SK-N-MC (cell line): ENCODE results near the gene CXCL9.
"Not testable (repeated sequence)": the region's sequence is repeated elsewhere in the genome, so short reads cannot be mapped to it uniquely, and the experiment has no call there.

Source experiments
- DNase-seq: peaks from one replicate; pipeline ENCODE4 v3.0.0-alpha.2; 2011; ENCODE audit warnings: low read depth, low spot score
- H3K27ac ChIP-seq: fragments of 200-600 bp; sonication (generic); 2 replicates; pipeline ENCODE4 v1.5.1; 2016; ENCODE audit warnings: mixed run types
- H3K36me3 ChIP-seq: fragments of 200-600 bp; sonication (generic); 2 replicates; pipeline ENCODE4 v1.6.1; 2017; ENCODE audit warnings: antibody characterized with exemption, low read length, mixed read lengths; ENCODE audit not compliant: insufficient read depth
- H3K4me3 ChIP-seq: fragments of 200-600 bp; sonication (generic); 2 replicates; pipeline ENCODE4 v1.5.1; 2016
- H3K9ac ChIP-seq: fragments of 200-600 bp; sonication (generic); 2 replicates; pipeline ENCODE4 v1.8.0; 2017; ENCODE audit warnings: mixed run types, mixed read lengths; ENCODE audit not compliant: insufficient read length
- H3K9me3 ChIP-seq: fragments of 200-600 bp; sonication (generic); 2 replicates; pipeline ENCODE4 v1.6.1; 2017; ENCODE audit warnings: low read depth, mild to moderate bottlenecking, antibody characterized with exemption, low read length, moderate library complexity, mixed read lengths
- EZH2 ChIP-seq: fragments of 200-600 bp; sonication (generic); IDR thresholded peaks from one replicate; pipeline ENCODE4 v1.6.1; 2017; ENCODE audit warnings: antibody characterized with exemption
- FOXP2 ChIP-seq: optimal IDR thresholded peaks from 2 replicates; pipeline ENCODE3; 2011; ENCODE audit warnings: mild to moderate bottlenecking, moderate library complexity; ENCODE audit not compliant: insufficient read depth; ENCODE audit errors: extremely low read length, control extremely low read depth
- POLR2AphosphoS5 ChIP-seq: IDR thresholded peaks from 2 replicates; pipeline ENCODE4 v1.6.1; 2012; ENCODE audit warnings: mild to moderate bottlenecking, low read depth, low read length, borderline replicate concordance

CXCL9 gene

GRCh38 chr4:75985116-75985515, 22.2 kb downstream of the CXCL9 start:
- Histone ChIP-seq H3K36me3 (peaks cover 66% of the 10 kb centered on the region), H3K9ac (no peak overlapping the region), H3K27ac (no peak overlapping the region)

GRCh38 chr4:75980576-75980975, 26.7 kb downstream of the CXCL9 start:
- no peak for DNase-seq
- H3K9ac ChIP-seq: no peak overlapping the region
- TF ChIP-seq EZH2: no peak
- no peak for TF ChIP-seq FOXP2
- TF ChIP-seq POLR2AphosphoS5: no peak
- no peak overlapping the region for H3K4me3 ChIP-seq
- H3K36me3 ChIP-seq: peaks cover 77% of the 10 kb centered on the region
- H3K9me3 ChIP-seq: no peaks in the 10 kb centered on the region
- H3K27ac ChIP-seq: no peak overlapping the region

More at GRCh38 chr4:75985116-75985515, 22.2 kb downstream of the CXCL9 start:
- no peak for DNase-seq
- Histone ChIP-seq H3K9me3 (no peaks in the 10 kb centered on the region), H3K4me3 (no peak overlapping the region)
- TF ChIP-seq POLR2AphosphoS5: no peak
- TF ChIP-seq FOXP2: no peak
- TF ChIP-seq EZH2: no peak

DNA sequence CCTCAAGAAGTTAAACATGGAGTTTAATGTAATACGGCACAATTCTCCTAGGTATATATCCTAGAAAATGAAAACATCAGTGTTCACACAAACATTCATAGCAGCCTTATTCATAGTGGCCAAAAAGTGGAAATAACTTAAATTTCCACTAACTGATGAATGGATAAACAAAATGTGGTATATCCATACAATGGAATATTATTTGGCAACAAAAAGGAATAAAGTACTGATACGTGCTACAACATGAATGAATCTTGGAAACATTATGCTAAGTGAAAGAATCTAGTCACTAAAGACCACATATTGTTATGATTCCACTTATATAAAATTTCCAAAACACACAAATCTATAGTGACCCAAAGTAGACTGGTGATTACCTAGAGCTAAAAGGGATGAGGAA, 31.1 kb downstream of the CXCL9 start:
- no peak for DNase-seq
- no peak overlapping the region for H3K27ac ChIP-seq
- H3K4me3 ChIP-seq: no peak overlapping the region
- H3K36me3 ChIP-seq: peaks cover 86% of the 10 kb centered on the region
- TF ChIP-seq FOXP2: no peak
- no peak for TF ChIP-seq EZH2
- no peak for TF ChIP-seq POLR2AphosphoS5
- H3K9ac ChIP-seq: no peak overlapping the region
- no peaks in the 10 kb centered on the region for H3K9me3 ChIP-seq

DNA sequence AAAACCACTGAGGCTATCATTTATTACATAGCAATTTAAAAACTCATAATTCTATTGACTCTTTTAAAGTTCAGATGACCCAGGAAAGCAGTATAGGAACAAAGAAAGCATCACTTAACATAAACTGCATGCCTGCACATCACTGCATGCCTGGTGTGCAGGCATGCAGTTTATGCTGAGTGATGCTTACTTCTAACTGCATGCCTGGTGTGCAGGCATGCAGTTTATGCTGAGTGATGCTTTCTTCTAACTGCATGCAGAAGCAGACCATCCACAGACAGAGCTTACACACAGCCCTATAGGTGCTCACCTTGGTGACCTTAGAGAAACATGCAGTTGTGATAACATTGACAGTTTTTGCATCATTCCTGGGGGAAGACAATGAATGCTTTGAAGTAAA, 33.5 kb downstream of the CXCL9 start:
- no peak for DNase-seq
- H3K36me3 ChIP-seq: peaks cover 95% of the 10 kb centered on the region
- TF ChIP-seq EZH2 (no peak), FOXP2 (no peak), POLR2AphosphoS5 (no peak)
- no peaks in the 10 kb centered on the region for H3K9me3 ChIP-seq
- no peak overlapping the region for H3K9ac ChIP-seq
- no peak overlapping the region for H3K4me3 ChIP-seq
- no peak overlapping the region for H3K27ac ChIP-seq

DNA sequence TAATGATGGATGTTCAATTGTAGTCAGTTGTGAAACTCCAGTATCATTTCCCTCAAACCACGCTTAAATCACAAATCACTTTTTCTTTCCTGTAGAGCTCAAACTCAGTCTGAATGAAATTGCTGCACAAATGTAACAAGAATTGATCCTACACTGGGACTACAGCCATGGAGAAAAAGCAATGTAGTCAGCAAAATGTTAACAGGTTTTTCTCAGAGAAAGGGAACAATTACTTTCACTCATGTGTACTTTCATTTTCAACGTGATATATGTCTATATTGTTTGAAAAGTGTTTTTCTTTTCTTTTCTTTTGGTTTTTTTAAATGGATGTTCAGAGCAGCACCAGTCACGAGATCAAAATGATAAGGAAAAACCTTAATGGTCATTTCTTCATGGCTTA, 39.2 kb downstream of the CXCL9 start:
- H3K9me3 ChIP-seq: peaks cover 5% of the 10 kb centered on the region; the same call in 1 of the 2 replicates
- no peak overlapping the region for H3K9ac ChIP-seq
- no peak for DNase-seq
- no peak overlapping the region for H3K4me3 ChIP-seq
- no peak overlapping the region for H3K27ac ChIP-seq
- H3K36me3 ChIP-seq: peaks cover 100% of the 10 kb centered on the region
- TF ChIP-seq FOXP2 (no peak), POLR2AphosphoS5 (no peak), EZH2 (no peak)

- Histone ChIP-seq H3K9me3 (peaks cover 5% of the 10 kb centered on the region; the same call in 1 of the 2 replicates), H3K9ac (no peak overlapping the region), H3K4me3 (no peak overlapping the region), H3K36me3 (peaks cover 96% of the 10 kb centered on the region), H3K27ac (no peak overlapping the region)
- DNase-seq: no peak
- no peak for TF ChIP-seq POLR2AphosphoS5
- no peak for TF ChIP-seq FOXP2
- TF ChIP-seq EZH2: no peak
Observed at GRCh38 chr4:75963558-75963957, 43.8 kb downstream of the CXCL9 start.

DNA sequence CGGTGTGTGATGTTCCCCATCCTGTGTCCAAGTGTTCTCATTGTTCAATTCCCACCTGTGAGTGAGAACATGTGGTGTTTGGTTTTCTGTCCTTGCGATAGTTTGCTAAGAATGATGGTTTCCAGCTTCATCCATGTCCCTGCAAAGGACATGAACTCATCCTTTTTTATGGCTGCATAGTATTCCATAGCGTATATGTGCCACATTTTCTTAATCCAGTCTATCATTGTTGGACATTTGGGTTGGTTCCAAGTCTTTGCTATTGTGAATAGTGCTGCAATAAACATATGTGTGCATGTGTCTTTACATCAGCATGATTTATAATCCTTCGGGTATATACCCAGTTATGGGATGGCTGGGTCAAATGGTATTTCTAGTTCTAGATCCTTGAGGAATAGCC, 45.2 kb downstream of the CXCL9 start:
- DNase-seq, H3K9me3 ChIP-seq, H3K9ac ChIP-seq, H3K4me3 ChIP-seq, H3K27ac ChIP-seq: not testable (repeated sequence)
- H3K36me3 ChIP-seq: peaks cover 96% of the 10 kb centered on the region

DNA sequence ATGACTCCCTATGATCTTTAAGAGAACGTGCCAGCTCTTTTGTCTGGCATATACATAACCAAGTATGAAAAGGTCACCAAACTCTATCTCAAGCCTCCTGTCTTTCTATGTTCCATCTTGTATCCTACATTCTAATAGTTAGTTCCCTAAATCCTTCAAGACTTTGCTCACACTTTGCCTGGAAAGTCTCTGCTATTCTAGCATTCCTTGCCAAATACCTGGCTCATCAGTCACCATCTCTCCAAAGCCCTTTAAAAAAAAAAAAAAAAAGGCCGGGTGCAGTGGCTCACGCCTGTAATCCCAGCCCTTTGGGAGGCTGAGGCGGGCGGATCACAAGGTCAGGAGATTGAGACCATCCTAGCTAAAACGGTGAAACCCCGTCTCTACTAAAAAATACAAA, 48.8 kb downstream of the CXCL9 start:
- H3K9me3 ChIP-seq, H3K4me3 ChIP-seq, H3K9ac ChIP-seq, H3K27ac ChIP-seq, DNase-seq: not testable (repeated sequence)
- H3K36me3 ChIP-seq: peaks cover 88% of the 10 kb centered on the region

- H3K9ac ChIP-seq, H3K9me3 ChIP-seq, H3K4me3 ChIP-seq, DNase-seq, H3K27ac ChIP-seq: not testable (repeated sequence)
- H3K36me3 ChIP-seq: peaks cover 88% of the 10 kb centered on the region
Observed at GRCh38 chr4:75954811-75955210, 52.5 kb downstream of the CXCL9 start.

- peaks cover 88% of the 10 kb centered on the region for H3K36me3 ChIP-seq
Observed at GRCh38 chr4:75953509-75953908, 53.8 kb downstream of the CXCL9 start.

More at GRCh38 chr4:75953509-75953908, 53.8 kb downstream of the CXCL9 start:
- TF ChIP-seq FOXP2 (no peak), POLR2AphosphoS5 (no peak), EZH2 (no peak)
- Histone ChIP-seq H3K9me3 (no peaks in the 10 kb centered on the region), H3K4me3 (no peak overlapping the region), H3K9ac (no peak overlapping the region), H3K27ac (no peak overlapping the region)
- DNase-seq: no peak
